ENCODE results near the gene DAPK2.

DAPK2 gene

GRCh38 chr15:64019764-64020163 lies 26.5 kb downstream of the DAPK2 start:
- Histone ChIP-seq H3K27ac (no peak overlapping the region), H3K4me3 (no peak overlapping the region)
- no peak for TF ChIP-seq CTCF (IDR thresholded peaks at IDR 0.05)
- DNase-seq (ENCODE audit: low spot score), result no peak

GRCh38 chr15:64017591-64018163 lies 28.6 kb downstream of the DAPK2 start:
- no peak for TF ChIP-seq CTCF (IDR thresholded peaks at IDR 0.05)
- Histone ChIP-seq H3K27ac (no peak overlapping the region), H3K4me3 (no peak overlapping the region)
- DNase-seq (ENCODE audit: low spot score), result no peak

- H3K27ac ChIP-seq, result no peak overlapping the region
- DNase-seq (ENCODE audit: low spot score), result no peak
- no peak for TF ChIP-seq CTCF (IDR thresholded peaks at IDR 0.05)
- no peak overlapping the region for H3K4me3 ChIP-seq
Measured at GRCh38 chr15:64017082-64017588, 29.1 kb downstream of the DAPK2 start.

GRCh38 chr15:64016257-64016656 lies 30.0 kb downstream of the DAPK2 start:
- no peak overlapping the region for H3K4me3 ChIP-seq
- H3K27ac ChIP-seq, result no peak overlapping the region
- TF ChIP-seq CTCF (IDR thresholded peaks at IDR 0.05), result no peak
- no peak for DNase-seq (ENCODE audit: low spot score)

- no peak overlapping the region for H3K4me3 ChIP-seq
Measured at GRCh38 chr15:64014995-64015394, 31.3 kb downstream of the DAPK2 start.

GRCh38 chr15:64013179-64014062 lies 32.9 kb downstream of the DAPK2 start:
- no peak overlapping the region for H3K27ac ChIP-seq
- no peak overlapping the region for H3K4me3 ChIP-seq
- DNase-seq (ENCODE audit: low spot score), result no peak
- TF ChIP-seq CTCF (IDR thresholded peaks at IDR 0.05), result no peak

More at GRCh38 chr15:64014995-64015394, 31.3 kb downstream of the DAPK2 start:
- DNase-seq (ENCODE audit: low spot score), result no peak
- no peak for TF ChIP-seq CTCF (IDR thresholded peaks at IDR 0.05)
- no peak overlapping the region for H3K27ac ChIP-seq

All from coronary artery (tissue), 2 donors.